ENCODE data around the gene ATL2. TPM values are rescaled to one million over a fixed set of nuclear protein-coding genes. Genes with fewer than 3 reads are reported as not detected.

Gene ATL2
- total and polyA plus RNA-seq, 12 donors = 19.8 to 313 (median 71.9) TPM

GRCh38 chr2:38407111-38407682, 30.1 kb upstream of the ATL2 start:
- H3K9me3 ChIP-seq (replicated peaks in 1 of 3) = no peaks in the 10 kb centered on the region
- H3K27ac ChIP-seq = peak overlapping the region; percentile 37 to 83 (median 81)
- TF ChIP-seq CTCF (IDR thresholded peaks at IDR 0.05) = no peak
- no peak for TF ChIP-seq POLR2A (IDR thresholded peaks at IDR 0.05)
- H3K4me3 ChIP-seq = no peak overlapping the region
- H3K4me1 ChIP-seq (replicated peaks in 1 of 2) = peaks cover 22 to 41% of the 10 kb centered on the region in 2 donors
- H3K27me3 ChIP-seq = no peaks in the 10 kb centered on the region
- 48 to 65% (median 51%) methylated on average over 4 of the region's 4 CpGs for WGBS, 4 donors
- H3K36me3 ChIP-seq (replicated peaks in 1 of 2) = no peaks in the 10 kb centered on the region
- intact Hi-C loops (cut with DNase I) = no loop called here
- peak in 4 of 7 donors; percentile 19 to 30 (median 24) for DNase-seq

GRCh38 chr2:38406597-38407110, 29.6 kb upstream of the ATL2 start:
- Histone ChIP-seq H3K27ac (peak overlapping the region; percentile 37 to 83 (median 81)), H3K36me3 (replicated peaks in 1 of 2) (no peaks in the 10 kb centered on the region), H3K4me1 (replicated peaks in 1 of 2) (peaks cover 22 to 41% of the 10 kb centered on the region in 2 donors), H3K4me3 (no peak overlapping the region), H3K27me3 (no peaks in the 10 kb centered on the region), H3K9me3 (replicated peaks in 1 of 3) (no peaks in the 10 kb centered on the region)
- TF ChIP-seq CTCF (IDR thresholded peaks at IDR 0.05) (no peak), POLR2A (IDR thresholded peaks at IDR 0.05) (no peak)
- peak; percentile 49 to 85 (median 74) for DNase-seq
- WGBS, 4 donors = 29 to 52% (median 35%) methylated on average over 8 of the region's 8 CpGs
- intact Hi-C loops (cut with DNase I) = no loop called here

- H3K4me3 ChIP-seq = no peak overlapping the region
- TF ChIP-seq CTCF (IDR thresholded peaks at IDR 0.05) (no peak), POLR2A (IDR thresholded peaks at IDR 0.05) (no peak)
- H3K36me3 ChIP-seq (replicated peaks in 1 of 2) = no peaks in the 10 kb centered on the region
- H3K4me1 ChIP-seq (replicated peaks in 1 of 2) = peaks cover 22 to 41% of the 10 kb centered on the region in 2 donors
- H3K27ac ChIP-seq = peak overlapping the region; percentile 37 to 83 (median 81)
- WGBS, 4 donors = 66 to 78% (median 77%) methylated on average over 9 of the region's 9 CpGs
- DNase-seq = no peak
- intact Hi-C loops (cut with DNase I) = no loop called here
- H3K9me3 ChIP-seq (replicated peaks in 1 of 3) = no peaks in the 10 kb centered on the region
- H3K27me3 ChIP-seq = no peaks in the 10 kb centered on the region
Measured at GRCh38 chr2:38405917-38406596, 29.0 kb upstream of the ATL2 start.

- H3K9me3 ChIP-seq (replicated peaks in 1 of 3) = no peaks in the 10 kb centered on the region
- H3K27ac ChIP-seq = no peak overlapping the region
- peaks cover 0 to 3% of the 10 kb centered on the region in 2 donors for H3K4me1 ChIP-seq (replicated peaks in 1 of 2)
- no peaks in the 10 kb centered on the region for H3K36me3 ChIP-seq (replicated peaks in 1 of 2)
- intact Hi-C loops (cut with DNase I) = no loop called here
- TF ChIP-seq CTCF (IDR thresholded peaks at IDR 0.05) (no peak), POLR2A (IDR thresholded peaks at IDR 0.05) (no peak)
- DNase-seq = no peak
- H3K27me3 ChIP-seq = no peaks in the 10 kb centered on the region
- no peak overlapping the region for H3K4me3 ChIP-seq
Measured at GRCh38 chr2:38400513-38400912, 23.4 kb upstream of the ATL2 start.
